Stimulated activated CD4-positive, alpha-beta T cell treated with anti-CD3 and anti-CD28 coated beads, Interleukin-15, amount 100 ng/mL, for 1 hour (primary cell): ENCODE results near the gene LYPD8.

Source experiments
- DNase-seq, 2 donors: peaks; one replicate each; pipeline ENCODE4 v3.0.0-alpha.2; 2020; ENCODE audit warnings: low read depth in 1 of 2, low spot score in 1 of 2

The LYPD8 gene

GRCh38 chr1:248702714-248703113 is 52.8 kb downstream of the LYPD8 start, which contains the start of gene OR14I1:
Gene OR14I1, minus strand, starts transcription at chr1:248702766.
- no peak for DNase-seq

DNA sequence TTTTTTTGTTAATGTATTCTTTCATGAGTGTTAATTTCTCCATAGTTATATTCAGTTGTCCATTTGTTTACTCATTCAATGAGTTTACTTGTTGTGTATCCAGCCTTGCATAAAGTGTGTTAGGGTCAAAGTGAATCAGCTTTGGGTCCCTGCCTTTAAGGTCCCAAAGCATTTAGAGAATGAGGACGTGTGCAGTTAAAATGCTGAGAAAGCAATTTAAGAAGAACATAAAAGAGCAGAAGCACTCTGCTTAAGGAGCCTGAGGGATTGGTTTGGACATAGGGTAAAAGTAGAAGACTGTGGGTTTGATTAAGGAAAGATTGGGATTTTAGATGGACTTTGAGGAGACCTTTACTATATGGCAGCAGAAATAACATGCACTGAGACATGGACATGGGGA is 56.5 kb downstream of the LYPD8 start:
- no peak for DNase-seq

DNA sequence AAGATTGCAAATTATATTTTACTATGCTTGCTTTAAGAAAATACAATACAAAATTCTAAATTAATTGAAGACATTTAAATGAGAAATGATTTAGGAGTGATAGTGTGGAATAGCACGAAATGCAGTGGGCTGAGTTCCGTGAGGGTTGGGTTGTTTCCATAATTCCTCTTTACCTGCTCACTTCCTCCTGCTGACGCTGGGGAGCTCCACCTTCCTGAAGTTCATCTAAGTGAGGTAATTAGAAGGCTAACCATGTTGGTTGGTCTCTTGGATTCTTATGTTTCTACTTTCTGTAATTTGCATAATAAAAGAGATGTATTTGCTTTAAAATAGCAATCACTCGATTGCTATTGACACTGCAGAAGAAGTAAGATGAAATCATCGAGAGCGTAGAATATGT is 57.7 kb downstream of the LYPD8 start:
- no peak for DNase-seq

DNA sequence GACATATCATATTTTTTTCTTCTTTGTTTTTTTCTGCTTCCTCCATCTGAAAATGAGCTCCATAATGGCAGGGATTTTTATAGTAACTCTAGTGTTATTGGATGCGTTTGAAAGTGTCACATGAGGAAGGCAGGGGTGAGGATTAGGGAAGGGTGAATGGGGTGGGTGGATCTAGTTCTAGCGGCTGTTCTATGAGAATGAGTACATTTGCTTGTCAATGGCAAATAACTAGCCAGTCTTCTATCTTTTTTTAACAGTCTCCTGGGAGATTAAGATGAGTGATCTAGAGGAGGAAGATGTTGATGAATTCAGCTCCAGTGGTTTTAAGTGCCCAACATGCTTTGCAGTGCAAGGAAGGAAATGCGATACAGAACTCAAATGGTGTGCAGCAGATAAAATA is 58.8 kb downstream of the LYPD8 start:
- DNase-seq, result no peak

DNA sequence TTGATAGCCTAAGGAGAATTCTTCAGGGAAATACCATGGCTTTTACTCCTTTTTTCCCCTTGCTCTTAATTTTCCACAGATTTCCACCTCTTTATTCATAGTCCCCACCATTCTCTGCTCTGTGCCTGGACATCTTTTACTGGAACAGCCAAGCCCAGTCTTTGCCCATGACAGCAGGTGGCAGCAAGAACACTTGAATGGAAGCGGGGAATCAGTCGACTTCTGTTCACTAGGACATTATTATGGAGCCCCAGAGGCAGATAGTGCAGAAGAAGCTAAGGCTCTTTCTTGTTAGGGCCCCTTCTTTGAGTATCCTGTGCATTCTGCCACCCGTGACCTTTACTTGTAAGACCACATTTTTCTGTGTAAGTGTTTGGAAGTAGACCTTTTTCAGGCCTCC is 59.3 kb downstream of the LYPD8 start:
- DNase-seq, result no peak

DNA sequence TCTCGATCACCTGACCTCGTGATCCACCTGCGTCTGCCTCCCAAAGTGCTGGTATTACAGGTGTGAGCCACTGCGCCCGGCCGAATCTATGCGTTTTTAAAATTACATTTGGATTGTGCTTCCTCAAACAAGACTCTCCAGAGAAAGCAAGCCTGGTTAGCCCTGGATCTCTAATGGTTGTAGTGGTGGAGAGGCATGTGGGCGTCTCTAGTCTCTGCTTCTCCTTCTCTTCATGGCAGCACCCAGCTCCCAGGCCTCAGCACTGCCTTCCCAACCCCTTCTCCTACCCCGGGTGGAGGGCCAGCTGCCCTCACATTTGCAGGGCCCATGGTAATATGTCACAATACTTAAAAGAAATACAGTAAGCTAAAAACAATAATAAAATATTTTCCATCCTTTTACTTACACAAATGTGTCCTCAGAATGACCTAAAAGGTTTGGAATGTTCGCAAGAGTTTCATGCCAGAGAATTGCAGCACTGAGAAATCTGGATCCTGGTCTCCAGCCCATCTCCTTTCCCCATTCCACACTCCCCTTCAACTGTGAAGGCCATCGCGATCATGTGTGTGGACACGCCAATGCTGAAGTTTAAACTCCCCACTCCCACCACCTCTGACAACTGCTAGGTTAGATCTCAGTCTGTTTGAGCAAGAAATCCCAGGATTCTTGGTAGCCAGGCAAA is 60.0 kb downstream of the LYPD8 start:
- DNase-seq, result no peak

DNA sequence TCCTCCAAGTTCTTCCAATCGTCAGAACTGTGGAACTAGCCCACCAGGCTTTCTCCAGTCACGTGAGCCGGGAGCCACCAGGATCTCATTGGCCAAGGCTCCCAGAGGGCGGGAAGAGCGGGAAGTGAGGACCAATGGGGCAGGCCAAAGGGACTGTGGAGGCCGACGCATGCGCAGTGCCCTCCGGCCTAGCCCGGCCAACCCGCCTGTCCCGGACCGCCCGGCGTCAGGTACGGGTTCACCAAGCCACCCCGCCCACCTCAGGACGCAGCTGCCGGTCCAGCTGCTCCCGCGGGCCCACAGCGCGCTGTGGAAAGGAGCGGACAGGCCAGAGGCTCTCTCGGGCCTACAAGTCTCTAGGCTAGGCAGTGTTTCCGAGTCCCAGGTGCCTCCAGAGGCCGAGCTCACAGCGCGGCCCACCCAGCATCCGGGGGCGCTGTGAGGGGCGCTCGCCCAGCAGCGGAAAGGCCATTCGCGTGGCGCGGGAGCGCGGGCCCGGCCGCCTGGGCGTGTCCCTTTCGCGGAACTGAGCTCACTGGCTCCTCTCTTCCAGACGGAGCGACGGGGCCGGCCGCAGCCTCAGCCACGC is 63.9 kb downstream of the LYPD8 start:
- no peak for DNase-seq
